Skeletal muscle satellite cell (primary cell): ENCODE results near the gene ALOX15B.
A peak's percentile ranks its signal among the peaks of the same experiment; 100 is the strongest.

ENCODE experiments used
- H3K27me3 ChIP-seq: 2 replicates; pipeline ENCODE4 v1.7.0; 2013; ENCODE audit warnings: low read length; ENCODE audit not compliant: control insufficient read depth, insufficient read depth
- H3K36me3 ChIP-seq: 2 replicates; pipeline ENCODE4 v1.7.0; 2013; ENCODE audit warnings: mild to moderate bottlenecking, control low read depth, low read length; ENCODE audit not compliant: insufficient read depth
- H3K4me1 ChIP-seq: 2 replicates; pipeline ENCODE4 v1.7.0; 2013; ENCODE audit warnings: low read length; ENCODE audit not compliant: control insufficient read depth, insufficient read depth
- H3K4me2 ChIP-seq: 2 replicates; pipeline ENCODE4 v1.7.0; 2013; ENCODE audit warnings: mild to moderate bottlenecking, low read length
- H3K4me3 ChIP-seq: 2 replicates; pipeline ENCODE4 v1.7.0; 2013; ENCODE audit warnings: low read length
- H3K9ac ChIP-seq: 2 replicates; pipeline ENCODE4 v1.7.0; 2013; ENCODE audit warnings: mild to moderate bottlenecking, low read depth, low read length, moderate library complexity
- H3K9me3 ChIP-seq: replicated peaks from 2 replicates; pipeline ENCODE4 v1.7.0; 2013; ENCODE audit warnings: mild to moderate bottlenecking, control low read depth, low read length

ALOX15B gene

DNA sequence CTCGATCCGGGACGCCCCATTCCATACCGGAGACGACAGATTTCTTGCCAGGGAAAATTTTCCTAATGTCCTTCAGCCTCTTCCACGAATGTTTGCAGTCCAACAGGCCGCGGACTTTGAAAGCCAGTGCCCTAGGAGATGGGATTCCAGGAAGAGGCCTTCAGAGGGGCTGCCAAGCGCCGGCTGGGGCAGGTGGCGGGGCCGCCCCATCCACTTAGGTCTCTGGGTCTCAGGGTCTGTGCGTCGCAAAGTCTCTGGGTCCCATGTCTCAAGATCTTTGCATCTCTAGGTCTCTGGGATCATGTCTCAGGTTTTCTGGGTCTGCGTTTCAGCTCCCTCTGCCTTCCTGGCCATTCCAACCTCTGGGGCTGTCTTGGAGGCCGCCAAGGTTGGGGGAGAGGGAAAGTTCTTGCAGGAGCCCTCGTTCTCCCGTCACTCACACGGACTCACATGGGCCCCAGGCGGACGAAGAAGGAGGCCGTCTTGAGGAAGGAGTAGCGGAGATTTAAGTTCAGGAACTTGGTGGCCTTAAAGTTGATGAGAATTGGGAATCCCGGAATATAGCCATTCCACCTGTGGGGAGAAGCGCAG is 41.4 kb downstream of the ALOX15B start:
- Histone ChIP-seq H3K36me3 (no peaks in the 10 kb centered on the region), H3K4me1 (peaks cover 10% of the 10 kb centered on the region), H3K9ac (no peak overlapping the region), H3K4me3 (peak overlapping the region; percentile 62), H3K27me3 (peaks cover 72% of the 10 kb centered on the region), H3K4me2 (peak overlapping the region; percentile 91), H3K9me3 (no peaks in the 10 kb centered on the region)

DNA sequence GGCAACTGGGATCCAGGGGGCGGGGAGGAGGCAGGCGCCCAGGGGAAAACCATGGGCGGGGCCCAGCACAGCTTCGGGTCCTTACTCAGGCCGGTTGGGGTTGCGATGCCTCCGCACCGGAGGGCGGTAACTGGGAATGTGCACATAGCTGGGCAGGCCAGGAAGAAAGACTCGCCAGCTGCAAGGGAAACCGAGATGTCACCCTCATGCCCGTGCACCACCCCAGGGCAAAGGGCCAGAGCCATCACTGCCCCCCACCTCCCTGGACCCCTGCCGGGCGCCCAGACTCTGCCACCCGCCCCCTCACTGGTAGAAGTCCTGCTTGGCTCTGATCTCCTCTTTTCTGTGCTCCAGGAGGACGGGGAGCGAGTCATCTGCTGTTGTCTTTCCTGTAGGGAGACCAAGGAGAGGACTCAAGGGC is 42.0 kb downstream of the ALOX15B start:
- Histone ChIP-seq H3K4me2 (no peak overlapping the region), H3K36me3 (no peaks in the 10 kb centered on the region), H3K4me3 (no peak overlapping the region), H3K9ac (no peak overlapping the region), H3K27me3 (peaks cover 72% of the 10 kb centered on the region), H3K9me3 (no peaks in the 10 kb centered on the region), H3K4me1 (peaks cover 10% of the 10 kb centered on the region)

DNA sequence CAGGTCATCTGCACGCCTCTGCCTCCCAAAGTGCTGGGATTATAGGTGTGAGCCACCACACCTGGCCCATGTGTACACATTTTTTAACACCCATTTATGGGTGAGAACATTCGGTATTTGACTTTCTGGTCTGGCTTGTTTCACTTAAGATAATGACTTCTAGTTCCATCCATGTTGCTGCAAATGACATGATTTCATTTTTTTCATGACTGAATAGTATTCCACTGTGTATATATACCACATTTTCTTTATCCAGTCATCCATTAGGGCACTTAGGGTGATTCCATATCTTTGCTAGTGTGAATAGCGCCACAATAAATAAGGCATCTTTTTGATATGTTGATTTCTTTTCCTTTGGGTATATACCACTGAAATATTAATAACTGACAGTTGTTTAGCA is 43.0 kb downstream of the ALOX15B start:
- Histone ChIP-seq H3K9me3 (no peaks in the 10 kb centered on the region), H3K4me1 (peaks cover 10% of the 10 kb centered on the region), H3K36me3 (no peaks in the 10 kb centered on the region), H3K9ac (no peak overlapping the region), H3K27me3 (peaks cover 75% of the 10 kb centered on the region), H3K4me3 (no peak overlapping the region), H3K4me2 (no peak overlapping the region)

DNA sequence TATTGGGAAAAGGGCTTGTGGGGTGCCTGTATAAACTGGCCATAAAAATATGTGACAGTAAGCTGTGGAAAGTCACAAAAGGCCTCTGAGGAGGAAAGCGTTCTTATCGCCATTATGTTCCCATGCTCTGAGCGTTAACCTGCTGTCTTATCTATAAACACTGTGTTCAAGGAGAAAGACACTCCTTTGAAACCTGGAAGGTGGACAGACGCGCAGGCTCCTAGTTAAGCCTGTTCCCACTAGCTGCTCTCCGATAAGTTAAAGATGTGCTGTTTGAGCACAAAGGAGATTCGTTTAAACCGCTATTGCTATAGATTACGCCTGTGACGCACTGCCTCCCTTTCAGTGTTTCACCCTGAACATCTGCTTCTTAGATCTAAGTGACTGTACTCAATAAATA is 43.4 kb downstream of the ALOX15B start:
- Histone ChIP-seq H3K4me3 (no peak overlapping the region), H3K27me3 (peaks cover 75% of the 10 kb centered on the region), H3K4me1 (peaks cover 10% of the 10 kb centered on the region)

DNA sequence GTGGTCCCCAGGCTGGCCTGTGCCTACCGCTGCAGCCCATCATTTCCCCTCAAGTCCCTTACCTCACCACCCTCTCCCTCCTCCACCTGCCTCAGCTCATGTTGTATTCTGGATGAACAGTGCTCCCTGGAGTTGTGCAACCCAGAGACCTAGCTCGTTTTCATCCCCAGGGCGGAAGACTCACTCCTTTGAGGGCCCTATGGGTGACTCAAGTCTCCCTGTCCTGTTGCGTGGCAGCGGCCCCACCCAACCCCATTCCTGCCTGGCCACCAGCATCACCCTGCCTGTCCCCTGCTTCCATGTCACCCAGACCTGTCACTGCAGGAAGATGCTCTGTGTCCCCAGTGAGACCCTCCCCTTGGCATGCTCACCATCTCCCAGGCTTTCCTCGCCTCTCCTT is 45.4 kb downstream of the ALOX15B start:
- Histone ChIP-seq H3K36me3 (no peaks in the 10 kb centered on the region), H3K4me3 (no peak overlapping the region), H3K27me3 (peaks cover 83% of the 10 kb centered on the region), H3K9ac (no peak overlapping the region), H3K9me3 (no peaks in the 10 kb centered on the region), H3K4me1 (peaks cover 10% of the 10 kb centered on the region), H3K4me2 (no peak overlapping the region)

More for the DNA sequence above, 43.4 kb downstream of the ALOX15B start:
- Histone ChIP-seq H3K9me3 (no peaks in the 10 kb centered on the region), H3K4me2 (no peak overlapping the region), H3K9ac (no peak overlapping the region), H3K36me3 (no peaks in the 10 kb centered on the region)

DNA sequence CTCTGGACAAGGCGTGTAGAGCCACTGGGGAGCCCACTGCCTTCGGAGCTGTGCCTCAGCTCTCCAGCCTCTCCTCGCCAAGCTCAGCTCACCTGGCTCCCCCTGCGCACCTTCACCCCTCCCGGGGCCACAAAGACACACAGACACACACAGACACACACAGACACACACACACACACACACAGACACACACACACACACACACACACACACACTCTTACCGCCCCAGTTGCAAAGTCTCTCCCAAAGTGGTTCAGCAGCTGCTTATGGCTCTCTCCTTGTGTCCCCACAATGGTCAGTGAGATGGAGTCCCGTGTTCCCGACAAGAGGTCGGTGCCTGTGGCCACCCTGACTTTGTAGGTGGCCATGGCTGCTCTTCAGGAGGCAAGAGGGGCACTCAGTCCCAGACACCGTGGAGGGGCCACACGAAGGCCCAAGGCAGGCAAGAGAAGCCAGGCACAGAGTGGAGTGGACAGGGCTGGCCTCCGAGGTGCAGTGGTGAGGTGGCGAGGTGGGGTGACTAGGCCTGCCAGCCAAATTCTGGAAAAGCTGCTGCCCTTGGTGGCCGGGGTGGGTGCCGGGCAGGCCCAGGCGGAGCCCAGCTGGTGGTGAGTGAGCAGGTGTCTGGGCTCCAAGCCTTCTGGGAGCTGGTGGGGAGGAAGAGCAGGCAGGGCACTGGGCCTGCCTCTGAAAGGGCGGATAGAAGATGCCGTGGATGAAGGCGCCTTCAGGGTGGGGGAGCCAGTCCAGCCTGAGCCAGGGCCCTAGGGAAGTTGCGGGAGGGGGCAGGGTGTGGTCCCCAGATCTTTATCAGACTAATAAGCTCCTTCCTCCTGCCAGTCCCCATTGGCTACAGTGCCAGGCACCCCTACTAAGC is 48.5 kb downstream of the ALOX15B start, which contains the start of gene ALOX12B:
TSS of gene ALOX12B (minus strand) at position 642 of the 877 bp plus-strand sequence. CDS start at position 368, 274 bp downstream.
- H3K9ac ChIP-seq: no peak within 1 kb of the TSS
- no peaks in the 10 kb centered on the region for H3K4me1 ChIP-seq
- H3K9me3 ChIP-seq: no peaks in the 10 kb centered on the region
- no peak within 1 kb of the TSS for H3K4me2 ChIP-seq
- H3K27me3 ChIP-seq: peaks cover 87% of the 10 kb centered on the region
- H3K4me3 ChIP-seq: no peak within 1 kb of the TSS
- no peaks in the 10 kb centered on the region for H3K36me3 ChIP-seq

DNA sequence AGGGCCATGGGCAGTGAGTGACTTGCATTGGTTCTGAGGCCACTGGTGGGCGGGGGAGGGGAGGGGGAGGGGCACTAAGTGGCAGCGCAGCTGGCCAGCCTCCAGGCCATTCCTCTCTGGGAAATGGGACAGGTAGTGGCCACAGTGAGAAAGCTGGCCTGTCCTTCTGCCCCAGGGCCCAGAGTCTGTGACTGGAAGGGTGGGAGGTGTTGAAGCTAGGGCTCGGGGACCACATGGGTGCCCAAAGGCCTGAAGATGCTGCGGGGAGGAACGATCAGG is 49.0 kb downstream of the ALOX15B start:
- H3K36me3 ChIP-seq: no peaks in the 10 kb centered on the region
- no peaks in the 10 kb centered on the region for H3K9me3 ChIP-seq
- H3K9ac ChIP-seq: no peak overlapping the region
- peaks cover 88% of the 10 kb centered on the region for H3K27me3 ChIP-seq
- H3K4me1 ChIP-seq: no peaks in the 10 kb centered on the region
- H3K4me3 ChIP-seq: no peak overlapping the region
- H3K4me2 ChIP-seq: no peak overlapping the region

DNA sequence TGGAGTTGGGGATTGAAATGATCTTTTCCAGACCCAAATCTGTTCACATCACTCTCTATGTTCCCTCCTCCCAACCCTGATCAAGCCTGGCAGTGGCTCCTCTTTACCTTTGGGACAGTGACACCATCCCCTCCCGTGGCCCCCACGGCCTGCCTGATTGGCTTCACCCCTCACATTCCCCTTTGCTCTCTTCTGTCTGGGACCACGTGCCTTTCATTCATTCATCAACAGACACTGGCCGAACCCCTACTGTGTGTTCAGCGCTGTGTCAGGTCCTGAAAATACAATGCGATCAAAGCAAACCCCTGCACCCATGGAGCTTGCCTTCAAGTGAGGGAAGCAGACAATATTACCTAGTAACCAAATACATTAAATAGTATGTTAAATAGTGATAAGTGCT is 50.9 kb downstream of the ALOX15B start:
- no peaks in the 10 kb centered on the region for H3K9me3 ChIP-seq

DNA sequence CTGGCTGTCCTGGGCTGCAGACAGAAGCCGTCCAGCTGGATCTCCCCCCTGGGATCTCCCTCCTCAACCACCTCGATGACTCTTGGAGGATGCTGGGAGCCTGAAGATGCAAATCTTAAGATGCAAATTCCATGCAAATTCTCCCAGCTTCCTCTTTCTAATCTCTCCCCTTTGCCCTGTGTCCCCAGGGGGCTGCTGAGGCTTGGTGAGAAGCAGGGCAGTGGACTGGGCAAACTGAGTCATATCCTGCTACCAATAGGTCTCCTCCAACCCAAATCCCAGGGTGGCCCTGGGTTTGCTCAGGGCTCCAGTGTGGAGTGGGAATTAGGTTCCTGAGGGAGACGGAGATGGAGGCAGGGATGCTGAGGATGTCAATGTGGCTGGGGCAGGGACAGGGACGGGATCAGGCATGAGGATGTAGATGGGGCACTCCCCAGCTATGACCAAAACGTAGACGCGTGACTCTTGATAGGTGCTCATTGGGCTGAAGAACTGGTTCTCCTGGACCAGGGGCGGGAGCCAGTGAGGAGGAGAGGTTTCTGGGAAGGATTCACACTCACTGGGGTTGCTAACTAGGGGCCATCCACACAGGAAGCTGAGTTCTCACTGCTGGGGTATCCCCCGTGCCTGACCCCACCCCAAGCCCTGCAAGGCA is 52.3 kb downstream of the ALOX15B start:
- Histone ChIP-seq H3K36me3 (no peaks in the 10 kb centered on the region), H3K4me1 (no peaks in the 10 kb centered on the region), H3K27me3 (peaks cover 77% of the 10 kb centered on the region), H3K9me3 (no peaks in the 10 kb centered on the region), H3K4me3 (no peak overlapping the region), H3K4me2 (no peak overlapping the region), H3K9ac (no peak overlapping the region)

More for the DNA sequence above, 50.9 kb downstream of the ALOX15B start:
- Histone ChIP-seq H3K27me3 (peaks cover 75% of the 10 kb centered on the region), H3K9ac (no peak overlapping the region), H3K4me3 (no peak overlapping the region), H3K36me3 (no peaks in the 10 kb centered on the region), H3K4me2 (no peak overlapping the region), H3K4me1 (no peaks in the 10 kb centered on the region)

DNA sequence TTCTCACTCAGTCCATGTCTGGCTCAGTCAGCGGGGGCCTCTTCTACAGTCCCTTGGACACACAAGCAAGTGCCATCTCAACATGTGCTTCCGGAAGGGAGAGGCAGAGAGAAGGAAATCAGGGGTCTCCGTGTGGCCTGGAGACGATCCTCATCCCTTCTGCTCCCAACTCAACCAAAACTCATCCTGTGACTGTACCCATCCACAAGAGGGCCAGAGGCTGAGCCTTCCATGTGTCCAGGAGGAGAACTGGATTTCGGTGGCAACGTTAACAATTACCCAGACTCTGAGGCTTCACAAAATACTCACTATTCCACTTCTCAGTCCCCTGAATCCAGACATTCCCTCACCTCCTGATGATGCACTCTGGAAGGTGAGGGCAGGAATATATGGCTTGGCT is 56.5 kb downstream of the ALOX15B start:
- no peaks in the 10 kb centered on the region for H3K4me1 ChIP-seq
- no peak overlapping the region for H3K9ac ChIP-seq
- H3K36me3 ChIP-seq: no peaks in the 10 kb centered on the region
- H3K27me3 ChIP-seq: peaks cover 47% of the 10 kb centered on the region
- H3K4me2 ChIP-seq: no peak overlapping the region
- H3K9me3 ChIP-seq: no peaks in the 10 kb centered on the region
- no peak overlapping the region for H3K4me3 ChIP-seq

DNA sequence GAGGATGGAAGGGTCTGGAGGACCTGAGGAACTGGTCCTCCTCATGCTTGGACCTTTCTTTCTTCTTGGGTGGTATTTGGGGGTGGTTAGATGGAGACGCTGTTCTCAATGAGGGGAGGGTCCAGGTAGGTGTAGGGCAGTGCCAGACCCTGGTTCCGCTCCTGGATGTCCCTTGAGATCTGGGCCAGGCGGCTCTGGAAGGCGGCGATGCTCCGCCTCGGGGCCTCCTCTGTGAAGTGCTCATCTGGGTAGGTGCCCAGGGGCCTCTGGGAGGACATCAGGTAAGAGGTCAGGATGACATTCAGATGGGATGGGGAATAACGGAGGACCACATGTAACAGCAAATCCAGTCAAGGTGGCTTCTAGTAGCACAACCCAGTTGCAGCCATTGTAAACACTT is 57.7 kb downstream of the ALOX15B start:
- no peaks in the 10 kb centered on the region for H3K36me3 ChIP-seq
- peaks cover 35% of the 10 kb centered on the region for H3K27me3 ChIP-seq
- no peaks in the 10 kb centered on the region for H3K9me3 ChIP-seq
- H3K9ac ChIP-seq: no peak overlapping the region
- no peaks in the 10 kb centered on the region for H3K4me1 ChIP-seq
- H3K4me3 ChIP-seq: no peak overlapping the region
- no peak overlapping the region for H3K4me2 ChIP-seq
